ENCODE results near the gene RNF44. TPM values are rescaled to one million over a fixed set of nuclear protein-coding genes. Genes with fewer than 3 reads are reported as not detected.

Gene RNF44
- total and polyA plus RNA-seq, 2 of the 4 experiments (the other 2 are of a cell fraction), result 0.54 to 12.4 TPM

GRCh38 chr5:176535664-176536131, 1.5 kb downstream of the RNF44 start:
- H3K56ac ChIP-seq (ENCODE audit: extremely low read depth, insufficient read depth, low read length), result peak overlapping the region; percentile 68; the same call in 1 of the 2 replicates
- peak overlapping the region; percentile 85 for H3K27ac ChIP-seq (ENCODE audit: insufficient read depth, low read length)
- no peak overlapping the region for H2BK120ac ChIP-seq (ENCODE audit: low read depth, low read length)
- CTCF ChIA-PET, result no interaction called here
- H3K4me3 ChIP-seq (ENCODE audit: insufficient read depth, low read depth, low read length), result peak overlapping the region; percentile 69
- TF ChIP-seq MXI1 (IDR thresholded peaks at IDR 0.05; ENCODE audit: borderline replicate concordance, low read depth, low read length), result no peak
- no peak for TF ChIP-seq CTCF (conservative IDR thresholded peaks at IDR 0.05; ENCODE audit: low read depth, low read length)
- TF ChIP-seq CEBPB (IDR thresholded peaks at IDR 0.05; ENCODE audit: low read depth, low read length), result no peak
- TF ChIP-seq ELK1 (IDR thresholded peaks at IDR 0.05; ENCODE audit: borderline replicate concordance, low read depth, low read length), result no peak
- no peak for TF ChIP-seq MAFK (IDR thresholded peaks at IDR 0.05; ENCODE audit: low read depth, low read length)
- no peak for TF ChIP-seq RCOR1 (IDR thresholded peaks at IDR 0.05; ENCODE audit: insufficient replicate concordance, low read length)
- TF ChIP-seq RFX5 (IDR thresholded peaks at IDR 0.05; ENCODE audit: low read depth, low read length), result no peak
- TF ChIP-seq RAD21 (IDR thresholded peaks at IDR 0.05; ENCODE audit: low read length), result no peak
- no peak for TF ChIP-seq SMC3 (IDR thresholded peaks at IDR 0.05; ENCODE audit: low read depth, low read length)
- dilution Hi-C loops (cut with HindIII; ENCODE audit: low sequenced_read_pairs, unreplicated experiment) (no loop called here), in situ Hi-C loops (cut with MboI; ENCODE audit: low sequenced_read_pairs) (no loop called here), intact Hi-C loops (cut with micrococcal nuclease) (loop anchor here (2.0 kb wide), 3 partner anchors 79 to 119 kb away; partner anchors contain the start of genes CLTB and FAF2)
- H2BK5ac ChIP-seq (ENCODE audit: low read depth, low read length, poor library complexity, severe bottlenecking), result no peak overlapping the region
- H3K4ac ChIP-seq (ENCODE audit: low read depth, low read length), result peak overlapping the region; percentile 74
- H4K20me1 ChIP-seq (ENCODE audit: insufficient read depth, low read length), result peaks cover 28% of the 10 kb centered on the region
- peak overlapping the region; percentile 5; the same call in 1 of the 2 replicates for H2AK5ac ChIP-seq (ENCODE audit: low read depth, low read length)
- peak overlapping the region; percentile 11; the same call in 1 of the 2 replicates for H3K14ac ChIP-seq (replicated peaks; ENCODE audit: low read depth, low read length)
- WGBS, 2 experiments (ENCODE audit: extremely low coverage in 2 of 2, insufficient read length in 1 of 2), result no CpG with 5 or more reads among the region's 9 CpGs
- peaks cover 12% of the 10 kb centered on the region for H3K36me3 ChIP-seq (ENCODE audit: control insufficient read depth, insufficient read depth, low read length)
- peaks cover 15% of the 10 kb centered on the region; the same call in 1 of the 2 replicates for H3K9me1 ChIP-seq (ENCODE audit: insufficient read depth, low read length)
- peak overlapping the region; percentile 97 for H2AFZ ChIP-seq (replicated peaks; ENCODE audit: low read length, poor library complexity)
- H3K18ac ChIP-seq (ENCODE audit: low read depth, low read length), result no peak overlapping the region
- no peak overlapping the region for H2BK20ac ChIP-seq (ENCODE audit: low read depth, low read length)
- peak overlapping the region; percentile 31 for H3K9ac ChIP-seq (ENCODE audit: low read depth, low read length)
- no peaks in the 10 kb centered on the region for H3K9me3 ChIP-seq (ENCODE audit: control insufficient read depth, insufficient read depth, low read length)
- peaks cover 23 to 49% of the 10 kb centered on the region in 2 experiments for H3K79me1 ChIP-seq (ENCODE audit: low read depth in 1 of 2, low read length in 2 of 2)
- BruUV-seq (replicated peaks), result no TSS peak
- peak overlapping the region; percentile 76 for H3K4me2 ChIP-seq (ENCODE audit: low read depth, low read length)
- no peak overlapping the region for H4K5ac ChIP-seq (ENCODE audit: low read depth, low read length)
- peak overlapping the region; percentile 99 for H2AK9ac ChIP-seq (replicated peaks; ENCODE audit: low read depth, low read length, poor library complexity)
- DNase-seq (no peak), ATAC-seq (ENCODE audit: low read depth) (no peak)
- no peak overlapping the region for H2BK15ac ChIP-seq (ENCODE audit: low read depth, low read length)
- peak overlapping the region; percentile 66; the same call in 1 of the 2 replicates for H4K91ac ChIP-seq (ENCODE audit: insufficient read depth, low read depth, low read length)
- no peaks in the 10 kb centered on the region for H3K27me3 ChIP-seq (ENCODE audit: control insufficient read depth, insufficient read depth, low read length)
- POLR2A ChIA-PET (ENCODE audit: unreplicated experiment), result no interaction called here
- H4K8ac ChIP-seq (ENCODE audit: low read depth in 2 of 2, low read length in 2 of 2), result peak overlapping the region; percentile 31 to 34; a peak in 2 of 4 replicates
- H3K4me1 ChIP-seq (ENCODE audit: control insufficient read depth, insufficient read depth, low read length), result peaks cover 24% of the 10 kb centered on the region
- H3K23ac ChIP-seq (ENCODE audit: low read depth, low read length), result peak overlapping the region; percentile 72

All from IMR-90 (cell line).